ENCODE results near the gene ANGPTL4.
"Not testable (repeated sequence)": the region's sequence is repeated elsewhere in the genome, so short reads cannot be mapped to it uniquely, and the experiment has no call there.

The ANGPTL4 gene, protein sequence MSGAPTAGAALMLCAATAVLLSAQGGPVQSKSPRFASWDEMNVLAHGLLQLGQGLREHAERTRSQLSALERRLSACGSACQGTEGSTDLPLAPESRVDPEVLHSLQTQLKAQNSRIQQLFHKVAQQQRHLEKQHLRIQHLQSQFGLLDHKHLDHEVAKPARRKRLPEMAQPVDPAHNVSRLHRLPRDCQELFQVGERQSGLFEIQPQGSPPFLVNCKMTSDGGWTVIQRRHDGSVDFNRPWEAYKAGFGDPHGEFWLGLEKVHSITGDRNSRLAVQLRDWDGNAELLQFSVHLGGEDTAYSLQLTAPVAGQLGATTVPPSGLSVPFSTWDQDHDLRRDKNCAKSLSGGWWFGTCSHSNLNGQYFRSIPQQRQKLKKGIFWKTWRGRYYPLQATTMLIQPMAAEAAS

DNA sequence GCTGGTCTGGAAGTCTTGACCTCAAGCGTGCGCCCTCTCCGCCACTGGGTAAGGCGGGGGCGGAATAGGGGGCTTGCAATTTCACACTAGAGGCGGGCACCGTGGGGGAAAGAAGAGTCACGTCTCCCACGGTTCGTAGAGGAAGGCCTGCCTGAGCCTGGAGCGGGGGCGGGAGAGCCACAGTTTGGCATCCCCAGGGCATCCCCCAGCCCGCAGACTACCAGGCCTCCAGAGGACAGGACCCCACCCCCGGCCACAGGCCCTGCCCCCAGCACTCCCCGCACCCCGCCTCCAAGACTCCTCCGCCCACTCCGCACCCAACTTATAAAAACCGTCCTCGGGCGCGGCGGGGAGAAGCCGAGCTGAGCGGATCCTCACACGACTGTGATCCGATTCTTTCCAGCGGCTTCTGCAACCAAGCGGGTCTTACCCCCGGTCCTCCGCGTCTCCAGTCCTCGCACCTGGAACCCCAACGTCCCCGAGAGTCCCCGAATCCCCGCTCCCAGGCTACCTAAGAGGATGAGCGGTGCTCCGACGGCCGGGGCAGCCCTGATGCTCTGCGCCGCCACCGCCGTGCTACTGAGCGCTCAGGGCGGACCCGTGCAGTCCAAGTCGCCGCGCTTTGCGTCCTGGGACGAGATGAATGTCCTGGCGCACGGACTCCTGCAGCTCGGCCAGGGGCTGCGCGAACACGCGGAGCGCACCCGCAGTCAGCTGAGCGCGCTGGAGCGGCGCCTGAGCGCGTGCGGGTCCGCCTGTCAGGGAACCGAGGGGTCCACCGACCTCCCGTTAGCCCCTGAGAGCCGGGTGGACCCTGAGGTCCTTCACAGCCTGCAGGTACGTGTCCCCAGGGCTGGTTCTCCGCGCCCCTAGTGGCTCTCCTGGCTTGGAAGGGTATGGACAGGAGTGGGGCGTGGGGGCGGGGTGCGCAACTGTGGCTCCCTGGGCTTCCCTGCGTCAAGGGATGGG lies at the start of gene ANGPTL4:
ANGPTL4 (plus strand) TSS at position 353 of the 969 bp plus-strand sequence; CDS start at position 520, 167 bp downstream.
- Histone ChIP-seq H3K27me3 (ENCODE audit: control insufficient read depth, insufficient read depth, low read length) (no peaks in the 10 kb centered on the region), H3K4me3 (ENCODE audit: low read depth, low read length) (peak within 1 kb of the TSS; percentile 62), H3K9ac (no peak within 1 kb of the TSS)

DNA sequence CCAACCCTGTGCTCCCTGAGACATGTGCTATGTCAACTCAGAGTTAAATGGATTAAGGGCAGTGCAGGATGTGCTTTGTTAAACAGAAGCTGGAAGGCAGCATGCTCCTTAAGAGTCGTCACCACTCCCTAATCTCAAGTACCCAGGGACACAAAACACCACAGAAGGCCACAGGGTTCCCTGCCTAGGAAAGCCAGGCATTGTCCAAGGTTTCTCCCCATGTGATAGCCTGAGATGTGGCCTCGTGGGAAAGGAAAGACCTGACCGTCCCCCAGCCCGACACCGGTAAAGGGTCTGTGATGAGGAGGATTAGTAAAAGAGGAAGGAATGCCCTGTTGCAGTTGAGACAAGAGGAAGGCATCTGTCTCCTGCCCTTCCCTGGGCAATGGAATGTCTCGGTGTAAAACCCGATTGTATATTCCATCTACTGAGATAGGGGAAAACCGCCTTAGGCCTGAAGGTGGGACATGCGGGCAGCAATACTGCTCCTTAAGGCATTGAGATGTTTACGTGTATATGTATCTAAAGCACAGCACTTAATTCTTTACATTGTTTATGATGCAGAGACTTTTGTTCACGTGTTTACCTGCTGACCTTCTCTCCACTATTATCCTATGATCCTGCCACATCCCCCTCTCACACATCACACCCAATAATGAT lies 48.8 kb upstream of the ANGPTL4 start:
- H2AFZ ChIP-seq; H3K36me3 ChIP-seq (ENCODE audit: control insufficient read depth, insufficient read depth, low read length); H3K4me3 ChIP-seq (ENCODE audit: low read depth, low read length); H3K9ac ChIP-seq; H3K4me1 ChIP-seq; H3K27me3 ChIP-seq (ENCODE audit: control insufficient read depth, insufficient read depth, low read length); H3K27ac ChIP-seq; H3K9me3 ChIP-seq (ENCODE audit: control insufficient read depth, low read length); H3K4me2 ChIP-seq (ENCODE audit: low read length): not testable (repeated sequence)
- peaks cover 19% of the 10 kb centered on the region for H3K79me2 ChIP-seq

More for the DNA sequence above, at the start of gene ANGPTL4:
- Histone ChIP-seq H3K36me3 (ENCODE audit: control insufficient read depth, insufficient read depth, low read length) (no peaks in the 10 kb centered on the region), H3K9me3 (ENCODE audit: control insufficient read depth, low read length) (no peaks in the 10 kb centered on the region), H3K79me2 (no peaks in the 10 kb centered on the region), H2AFZ (peak within 1 kb of the TSS; percentile 95), H3K27ac (peak within 1 kb of the TSS; percentile 82), H3K4me1 (peaks cover 18% of the 10 kb centered on the region), H3K4me2 (ENCODE audit: low read length) (peak within 1 kb of the TSS; percentile 80)
- TF ChIP-seq, protein P1, sequence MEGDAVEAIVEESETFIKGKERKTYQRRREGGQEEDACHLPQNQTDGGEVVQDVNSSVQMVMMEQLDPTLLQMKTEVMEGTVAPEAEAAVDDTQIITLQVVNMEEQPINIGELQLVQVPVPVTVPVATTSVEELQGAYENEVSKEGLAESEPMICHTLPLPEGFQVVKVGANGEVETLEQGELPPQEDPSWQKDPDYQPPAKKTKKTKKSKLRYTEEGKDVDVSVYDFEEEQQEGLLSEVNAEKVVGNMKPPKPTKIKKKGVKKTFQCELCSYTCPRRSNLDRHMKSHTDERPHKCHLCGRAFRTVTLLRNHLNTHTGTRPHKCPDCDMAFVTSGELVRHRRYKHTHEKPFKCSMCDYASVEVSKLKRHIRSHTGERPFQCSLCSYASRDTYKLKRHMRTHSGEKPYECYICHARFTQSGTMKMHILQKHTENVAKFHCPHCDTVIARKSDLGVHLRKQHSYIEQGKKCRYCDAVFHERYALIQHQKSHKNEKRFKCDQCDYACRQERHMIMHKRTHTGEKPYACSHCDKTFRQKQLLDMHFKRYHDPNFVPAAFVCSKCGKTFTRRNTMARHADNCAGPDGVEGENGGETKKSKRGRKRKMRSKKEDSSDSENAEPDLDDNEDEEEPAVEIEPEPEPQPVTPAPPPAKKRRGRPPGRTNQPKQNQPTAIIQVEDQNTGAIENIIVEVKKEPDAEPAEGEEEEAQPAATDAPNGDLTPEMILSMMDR (IDR thresholded peaks at IDR 0.05), result peak; percentile 4

DNA sequence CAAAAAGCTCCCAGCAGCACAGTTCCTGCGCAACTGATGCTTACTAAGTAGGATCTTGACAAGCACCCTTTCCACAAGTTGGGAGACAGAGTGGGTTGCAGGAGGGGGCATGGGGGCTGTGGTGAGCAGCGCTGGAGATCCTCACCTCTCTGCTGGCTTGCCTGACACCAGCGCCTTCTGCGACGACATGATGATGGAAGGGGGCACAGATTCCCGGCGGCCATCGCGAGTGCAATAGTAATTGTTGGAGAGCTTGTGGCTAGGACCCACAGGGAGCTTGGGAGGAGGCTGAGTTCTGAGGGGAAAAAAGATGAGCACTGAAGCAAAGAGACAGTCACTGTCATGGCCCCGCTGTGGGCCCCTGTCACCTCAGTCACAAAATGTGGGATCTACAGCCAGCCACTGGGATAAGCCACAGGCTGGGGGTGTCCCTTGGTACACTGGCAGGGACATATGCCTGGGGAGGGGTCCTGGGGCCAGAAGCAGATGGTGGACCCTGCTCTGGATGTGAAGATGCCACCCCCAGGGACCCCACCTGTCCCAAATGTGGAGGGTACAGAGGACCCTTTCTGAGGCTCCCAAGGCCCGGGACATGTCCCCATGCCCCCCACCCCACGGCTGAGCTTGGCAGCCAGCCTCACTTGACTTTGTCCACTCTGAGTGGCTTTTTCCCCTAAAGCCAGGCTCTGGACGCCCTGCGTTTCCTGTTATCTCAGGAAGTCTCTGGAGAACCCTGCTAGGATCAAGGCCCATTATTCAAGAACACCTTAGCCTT lies 47.4 kb upstream of the ANGPTL4 start:
- Histone ChIP-seq H3K4me1 (peaks cover 7% of the 10 kb centered on the region), H2AFZ (no peak overlapping the region), H3K36me3 (ENCODE audit: control insufficient read depth, insufficient read depth, low read length) (no peaks in the 10 kb centered on the region), H3K4me3 (ENCODE audit: low read depth, low read length) (no peak overlapping the region), H3K9ac (no peak overlapping the region), H3K27ac (no peak overlapping the region), H3K9me3 (ENCODE audit: control insufficient read depth, low read length) (no peaks in the 10 kb centered on the region), H3K4me2 (ENCODE audit: low read length) (no peak overlapping the region), H3K79me2 (peaks cover 27% of the 10 kb centered on the region), H3K27me3 (ENCODE audit: control insufficient read depth, insufficient read depth, low read length) (no peaks in the 10 kb centered on the region)
- TF ChIP-seq, protein P1 (IDR thresholded peaks at IDR 0.05), result no peak

DNA sequence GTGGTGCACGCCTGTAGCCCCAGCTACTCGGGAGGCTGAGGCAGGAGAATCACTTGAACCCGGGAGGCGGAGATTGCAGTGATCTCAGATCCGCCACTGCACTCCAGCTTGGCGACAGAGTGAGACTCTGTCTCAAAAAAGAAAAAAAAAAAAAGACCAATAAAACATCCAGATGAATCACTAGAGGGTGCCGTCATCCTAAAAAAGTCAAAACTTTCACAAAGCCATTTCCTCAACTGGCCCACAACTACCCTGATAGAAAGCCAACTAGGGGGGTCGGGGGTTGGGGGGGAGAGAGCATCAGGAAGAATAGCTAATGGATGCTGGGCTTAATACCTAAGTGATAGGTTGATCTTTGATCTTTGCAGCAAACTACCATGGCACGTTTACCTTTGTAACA lies 45.1 kb upstream of the ANGPTL4 start:
- not testable (repeated sequence) for H2AFZ ChIP-seq; H3K9me3 ChIP-seq (ENCODE audit: control insufficient read depth, low read length); H3K4me1 ChIP-seq; H3K27me3 ChIP-seq (ENCODE audit: control insufficient read depth, insufficient read depth, low read length); H3K36me3 ChIP-seq (ENCODE audit: control insufficient read depth, insufficient read depth, low read length); H3K4me2 ChIP-seq (ENCODE audit: low read length); H3K4me3 ChIP-seq (ENCODE audit: low read depth, low read length); H3K27ac ChIP-seq; H3K9ac ChIP-seq
- peaks cover 31% of the 10 kb centered on the region for H3K79me2 ChIP-seq

DNA sequence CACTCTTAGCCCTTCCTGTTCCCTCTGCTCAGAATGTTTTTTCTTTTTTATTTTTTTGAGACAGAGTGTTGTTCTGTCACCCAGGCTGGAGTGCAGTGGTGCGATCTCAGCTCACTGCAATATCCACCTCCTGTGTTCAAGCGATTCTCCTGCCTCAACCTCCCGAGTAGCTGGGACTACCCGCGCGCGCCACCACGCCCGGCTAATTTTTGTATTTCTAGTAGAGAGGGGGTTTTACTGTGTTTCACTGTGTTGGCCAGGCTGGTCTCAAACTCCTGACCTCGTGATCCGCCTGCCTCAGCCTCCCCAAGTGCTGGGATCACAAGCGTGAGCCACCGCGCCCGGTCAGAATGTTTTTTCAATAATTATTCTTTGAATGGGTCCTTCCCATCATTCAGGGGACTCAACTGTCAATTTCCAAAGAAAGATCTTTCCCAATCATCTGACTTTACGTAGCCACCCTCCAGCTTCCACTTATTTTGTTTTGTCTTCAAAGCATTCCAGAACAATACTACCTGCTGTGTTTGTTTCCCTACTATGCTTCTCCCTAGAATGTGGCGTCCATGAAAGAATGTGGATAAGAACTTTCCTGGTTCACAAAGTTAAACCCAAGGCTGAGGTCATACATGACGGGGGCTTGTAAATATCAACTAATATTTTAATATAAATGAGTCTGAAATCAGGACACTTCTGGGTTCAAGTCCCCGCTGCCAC lies 44.0 kb upstream of the ANGPTL4 start:
- peaks cover 31% of the 10 kb centered on the region for H3K79me2 ChIP-seq
- peaks cover 16% of the 10 kb centered on the region for H3K4me1 ChIP-seq
- H3K9ac ChIP-seq, result peak overlapping the region; percentile 89
- H3K36me3 ChIP-seq (ENCODE audit: control insufficient read depth, insufficient read depth, low read length), result no peaks in the 10 kb centered on the region
- TF ChIP-seq, protein P1 (IDR thresholded peaks at IDR 0.05), result no peak
- peak overlapping the region; percentile 99 for H3K4me3 ChIP-seq (ENCODE audit: low read depth, low read length)
- peak overlapping the region; percentile 97 for H3K4me2 ChIP-seq (ENCODE audit: low read length)
- H2AFZ ChIP-seq, result no peak overlapping the region
- no peak overlapping the region for H3K27ac ChIP-seq
- H3K27me3 ChIP-seq (ENCODE audit: control insufficient read depth, insufficient read depth, low read length), result no peaks in the 10 kb centered on the region
- H3K9me3 ChIP-seq (ENCODE audit: control insufficient read depth, low read length), result no peaks in the 10 kb centered on the region

All from parathyroid adenoma (tissue), 2 donors.